ENCODE results near the gene DLX1.

Gene DLX1

DNA sequence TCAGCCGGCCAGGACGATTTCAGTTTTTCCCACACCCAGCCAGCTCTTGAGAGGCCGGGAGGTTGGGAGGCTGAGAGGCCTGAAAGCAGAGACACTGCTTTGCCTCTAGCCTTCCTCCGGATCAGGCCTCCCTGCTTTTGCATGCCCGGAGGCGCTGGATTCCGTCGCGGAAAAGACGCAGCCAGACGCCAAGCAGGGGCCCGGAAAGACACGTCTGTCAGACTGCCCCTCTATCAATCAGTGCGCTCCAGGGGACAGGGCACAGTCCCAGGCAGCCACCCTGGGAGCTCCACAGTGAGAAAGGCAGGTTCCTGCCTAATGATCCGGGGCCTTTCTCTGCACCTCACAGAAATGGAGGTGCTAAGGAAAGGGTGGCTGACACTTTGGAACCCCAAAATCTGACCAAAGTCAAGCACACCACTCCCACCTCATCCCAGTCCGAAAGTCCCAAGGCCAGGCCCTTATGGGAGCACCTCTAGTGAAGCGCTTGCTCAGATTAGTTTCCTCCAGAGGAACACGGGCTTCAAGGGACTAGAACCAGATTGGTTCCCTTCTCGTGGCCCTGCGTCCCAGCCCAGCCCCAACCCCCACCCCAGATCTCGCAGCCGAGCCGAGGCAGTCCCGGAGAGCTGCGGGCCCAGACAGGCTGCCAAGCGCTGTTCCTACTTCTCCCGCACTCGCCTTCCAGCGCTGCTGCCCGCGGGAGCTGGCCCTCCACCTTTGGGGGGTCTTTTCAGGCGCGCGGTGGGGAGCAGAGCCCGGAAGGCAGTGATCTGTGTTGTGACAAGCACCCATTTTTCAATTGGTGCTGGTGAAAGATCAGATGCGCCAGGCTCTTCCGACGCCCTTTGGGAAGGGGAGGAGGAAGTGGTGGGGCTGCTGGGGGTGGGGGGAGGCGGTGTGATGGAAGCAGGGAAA, 5.0 kb downstream of the DLX1 start (continued):
- TF ChIP-seq, protein P1, sequence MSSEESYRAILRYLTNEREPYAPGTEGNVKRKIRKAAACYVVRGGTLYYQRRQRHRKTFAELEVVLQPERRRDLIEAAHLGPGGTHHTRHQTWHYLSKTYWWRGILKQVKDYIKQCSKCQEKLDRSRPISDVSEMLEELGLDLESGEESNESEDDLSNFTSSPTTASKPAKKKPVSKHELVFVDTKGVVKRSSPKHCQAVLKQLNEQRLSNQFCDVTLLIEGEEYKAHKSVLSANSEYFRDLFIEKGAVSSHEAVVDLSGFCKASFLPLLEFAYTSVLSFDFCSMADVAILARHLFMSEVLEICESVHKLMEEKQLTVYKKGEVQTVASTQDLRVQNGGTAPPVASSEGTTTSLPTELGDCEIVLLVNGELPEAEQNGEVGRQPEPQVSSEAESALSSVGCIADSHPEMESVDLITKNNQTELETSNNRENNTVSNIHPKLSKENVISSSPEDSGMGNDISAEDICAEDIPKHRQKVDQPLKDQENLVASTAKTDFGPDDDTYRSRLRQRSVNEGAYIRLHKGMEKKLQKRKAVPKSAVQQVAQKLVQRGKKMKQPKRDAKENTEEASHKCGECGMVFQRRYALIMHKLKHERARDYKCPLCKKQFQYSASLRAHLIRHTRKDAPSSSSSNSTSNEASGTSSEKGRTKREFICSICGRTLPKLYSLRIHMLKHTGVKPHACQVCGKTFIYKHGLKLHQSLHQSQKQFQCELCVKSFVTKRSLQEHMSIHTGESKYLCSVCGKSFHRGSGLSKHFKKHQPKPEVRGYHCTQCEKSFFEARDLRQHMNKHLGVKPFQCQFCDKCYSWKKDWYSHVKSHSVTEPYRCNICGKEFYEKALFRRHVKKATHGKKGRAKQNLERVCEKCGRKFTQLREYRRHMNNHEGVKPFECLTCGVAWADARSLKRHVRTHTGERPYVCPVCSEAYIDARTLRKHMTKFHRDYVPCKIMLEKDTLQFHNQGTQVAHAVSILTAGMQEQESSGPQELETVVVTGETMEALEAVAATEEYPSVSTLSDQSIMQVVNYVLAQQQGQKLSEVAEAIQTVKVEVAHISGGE (tag by site-specific recombination; conservative IDR thresholded peaks at IDR 0.05; ENCODE audit: low read depth) = no peak
- TF ChIP-seq, protein P2, sequence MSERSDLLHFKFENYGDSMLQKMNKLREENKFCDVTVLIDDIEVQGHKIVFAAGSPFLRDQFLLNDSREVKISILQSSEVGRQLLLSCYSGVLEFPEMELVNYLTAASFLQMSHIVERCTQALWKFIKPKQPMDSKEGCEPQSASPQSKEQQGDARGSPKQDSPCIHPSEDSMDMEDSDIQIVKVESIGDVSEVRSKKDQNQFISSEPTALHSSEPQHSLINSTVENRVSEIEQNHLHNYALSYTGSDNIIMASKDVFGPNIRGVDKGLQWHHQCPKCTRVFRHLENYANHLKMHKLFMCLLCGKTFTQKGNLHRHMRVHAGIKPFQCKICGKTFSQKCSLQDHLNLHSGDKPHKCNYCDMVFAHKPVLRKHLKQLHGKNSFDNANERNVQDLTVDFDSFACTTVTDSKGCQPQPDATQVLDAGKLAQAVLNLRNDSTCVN (tag by site-specific recombination; optimal IDR thresholded peaks at IDR 0.05) = no peak
- TF ChIP-seq ZNF830 (tag by site-specific recombination; IDR thresholded peaks at IDR 0.05; ENCODE audit: low read depth) = no peak

DNA sequence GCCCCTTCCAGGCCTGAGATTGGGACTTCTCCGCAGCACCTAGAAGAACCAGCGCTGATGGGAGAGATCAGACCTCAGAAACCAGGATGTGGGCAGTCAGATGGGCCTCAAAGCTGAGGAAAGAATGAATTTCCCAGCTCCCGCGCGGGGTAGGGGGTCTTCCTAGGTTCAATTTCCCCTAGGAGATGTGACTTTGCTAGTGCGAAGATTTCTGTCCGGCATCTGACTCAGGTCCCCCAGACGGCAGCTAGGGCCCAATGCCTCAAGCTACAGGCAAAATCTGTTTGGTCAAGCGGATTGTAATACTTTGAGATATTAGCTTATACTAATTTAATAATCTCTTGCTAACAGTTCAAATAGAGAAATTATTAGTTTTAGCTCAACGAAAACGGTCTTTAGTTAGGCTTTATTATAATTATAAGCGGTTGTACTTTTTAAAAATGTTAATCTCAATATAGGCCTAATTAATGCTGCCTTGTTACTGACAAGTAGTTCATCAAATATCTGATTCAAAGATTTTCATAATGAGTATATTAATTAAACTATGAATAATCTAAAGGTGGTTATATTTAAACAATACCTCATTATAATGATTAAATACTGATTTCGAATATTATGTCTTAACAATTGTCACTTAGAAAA, 5.8 kb downstream of the DLX1 start:
- TF ChIP-seq, protein P3, sequence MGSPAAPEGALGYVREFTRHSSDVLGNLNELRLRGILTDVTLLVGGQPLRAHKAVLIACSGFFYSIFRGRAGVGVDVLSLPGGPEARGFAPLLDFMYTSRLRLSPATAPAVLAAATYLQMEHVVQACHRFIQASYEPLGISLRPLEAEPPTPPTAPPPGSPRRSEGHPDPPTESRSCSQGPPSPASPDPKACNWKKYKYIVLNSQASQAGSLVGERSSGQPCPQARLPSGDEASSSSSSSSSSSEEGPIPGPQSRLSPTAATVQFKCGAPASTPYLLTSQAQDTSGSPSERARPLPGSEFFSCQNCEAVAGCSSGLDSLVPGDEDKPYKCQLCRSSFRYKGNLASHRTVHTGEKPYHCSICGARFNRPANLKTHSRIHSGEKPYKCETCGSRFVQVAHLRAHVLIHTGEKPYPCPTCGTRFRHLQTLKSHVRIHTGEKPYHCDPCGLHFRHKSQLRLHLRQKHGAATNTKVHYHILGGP (tag by site-specific recombination; IDR thresholded peaks at IDR 0.05) = no peak
- no peak for TF ChIP-seq YY1 (tag by site-specific recombination; IDR thresholded peaks at IDR 0.05)
- TF ChIP-seq ZNF112 (tag by site-specific recombination; IDR thresholded peaks at IDR 0.05) = no peak
- TF ChIP-seq ZBTB21 (tag by site-specific recombination; IDR thresholded peaks at IDR 0.05) = no peak
- TF ChIP-seq SP2 (tag by site-specific recombination; IDR thresholded peaks at IDR 0.05) = no peak
- no peak for TF ChIP-seq KLF1 (tag by site-specific recombination; IDR thresholded peaks at IDR 0.05)
- no peak for TF ChIP-seq MYNN (tag by site-specific recombination; IDR thresholded peaks at IDR 0.05; ENCODE audit: borderline replicate concordance)
- TF ChIP-seq, protein P2 (tag by site-specific recombination; optimal IDR thresholded peaks at IDR 0.05) = no peak
- TF ChIP-seq, protein P4, sequence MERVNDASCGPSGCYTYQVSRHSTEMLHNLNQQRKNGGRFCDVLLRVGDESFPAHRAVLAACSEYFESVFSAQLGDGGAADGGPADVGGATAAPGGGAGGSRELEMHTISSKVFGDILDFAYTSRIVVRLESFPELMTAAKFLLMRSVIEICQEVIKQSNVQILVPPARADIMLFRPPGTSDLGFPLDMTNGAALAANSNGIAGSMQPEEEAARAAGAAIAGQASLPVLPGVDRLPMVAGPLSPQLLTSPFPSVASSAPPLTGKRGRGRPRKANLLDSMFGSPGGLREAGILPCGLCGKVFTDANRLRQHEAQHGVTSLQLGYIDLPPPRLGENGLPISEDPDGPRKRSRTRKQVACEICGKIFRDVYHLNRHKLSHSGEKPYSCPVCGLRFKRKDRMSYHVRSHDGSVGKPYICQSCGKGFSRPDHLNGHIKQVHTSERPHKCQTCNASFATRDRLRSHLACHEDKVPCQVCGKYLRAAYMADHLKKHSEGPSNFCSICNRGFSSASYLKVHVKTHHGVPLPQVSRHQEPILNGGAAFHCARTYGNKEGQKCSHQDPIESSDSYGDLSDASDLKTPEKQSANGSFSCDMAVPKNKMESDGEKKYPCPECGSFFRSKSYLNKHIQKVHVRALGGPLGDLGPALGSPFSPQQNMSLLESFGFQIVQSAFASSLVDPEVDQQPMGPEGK (tag by site-specific recombination; IDR thresholded peaks at IDR 0.05) = no peak
- no peak for TF ChIP-seq ZSCAN23 (tag by site-specific recombination; IDR thresholded peaks at IDR 0.05)
- TF ChIP-seq ZNF776 (tag by site-specific recombination; IDR thresholded peaks at IDR 0.05; ENCODE audit: borderline replicate concordance) = no peak
- no peak for TF ChIP-seq ZNF132 (tag by site-specific recombination; IDR thresholded peaks at IDR 0.05; ENCODE audit: borderline replicate concordance)

More for the DNA sequence above, 5.8 kb downstream of the DLX1 start:
- H3K9me3 ChIP-seq (ENCODE audit: control insufficient read depth, insufficient read depth, low read depth, low read length) = no peaks in the 10 kb centered on the region
- H3K4me1 ChIP-seq (ENCODE audit: control insufficient read depth, insufficient read depth, low read length) = no peaks in the 10 kb centered on the region
- H3K27ac ChIP-seq (ENCODE audit: extremely low read depth, low read depth, low read length) = no peak overlapping the region
- H3K4me3 ChIP-seq (ENCODE audit: low read depth, low read length) = no peak overlapping the region
- ChIA-PET CTCF (interaction anchor here (0.7 kb wide), 1 partner anchor 88 kb away, joined by 3 read pairs; no protein-coding TSS in a partner anchor), POLR2A (interaction anchor here (1.6 kb wide), 2 partner anchors 11 to 12 kb away, joined by 4 to 5 read pairs; partner anchors contain the start of gene DLX2)
- peaks cover 0 to 28% of the 10 kb centered on the region in 2 experiments; a peak in 1 of 3 replicates for H3K36me3 ChIP-seq (ENCODE audit: control insufficient read depth in 2 of 2, insufficient read depth in 1 of 2, low read length in 2 of 2)
